ENCODE results near the gene ITPR1. TPM values are rescaled to one million over a fixed set of nuclear protein-coding genes. Genes with fewer than 3 reads are reported as not detected.

ITPR1 gene
- total and polyA plus RNA-seq, 2 experiments from 2014 or later: 17.6 to 28.8 TPM

- H3K9me3 ChIP-seq (ENCODE audit: low read depth): no peaks in the 10 kb centered on the region
- H3K4me3 ChIP-seq: no peak overlapping the region
- H3K36me3 ChIP-seq: no peaks in the 10 kb centered on the region
- TF ChIP-seq, protein P1, sequence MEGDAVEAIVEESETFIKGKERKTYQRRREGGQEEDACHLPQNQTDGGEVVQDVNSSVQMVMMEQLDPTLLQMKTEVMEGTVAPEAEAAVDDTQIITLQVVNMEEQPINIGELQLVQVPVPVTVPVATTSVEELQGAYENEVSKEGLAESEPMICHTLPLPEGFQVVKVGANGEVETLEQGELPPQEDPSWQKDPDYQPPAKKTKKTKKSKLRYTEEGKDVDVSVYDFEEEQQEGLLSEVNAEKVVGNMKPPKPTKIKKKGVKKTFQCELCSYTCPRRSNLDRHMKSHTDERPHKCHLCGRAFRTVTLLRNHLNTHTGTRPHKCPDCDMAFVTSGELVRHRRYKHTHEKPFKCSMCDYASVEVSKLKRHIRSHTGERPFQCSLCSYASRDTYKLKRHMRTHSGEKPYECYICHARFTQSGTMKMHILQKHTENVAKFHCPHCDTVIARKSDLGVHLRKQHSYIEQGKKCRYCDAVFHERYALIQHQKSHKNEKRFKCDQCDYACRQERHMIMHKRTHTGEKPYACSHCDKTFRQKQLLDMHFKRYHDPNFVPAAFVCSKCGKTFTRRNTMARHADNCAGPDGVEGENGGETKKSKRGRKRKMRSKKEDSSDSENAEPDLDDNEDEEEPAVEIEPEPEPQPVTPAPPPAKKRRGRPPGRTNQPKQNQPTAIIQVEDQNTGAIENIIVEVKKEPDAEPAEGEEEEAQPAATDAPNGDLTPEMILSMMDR (IDR thresholded peaks at IDR 0.05; ENCODE audit: low read depth, low read length): no peak
- H3K27me3 ChIP-seq: no peaks in the 10 kb centered on the region
- no peak for DNase-seq (ENCODE audit: low read depth in 1 of 2, low spot score in 1 of 2)
- peaks cover 15% of the 10 kb centered on the region for H3K4me1 ChIP-seq (ENCODE audit: low read depth)
- H3K27ac ChIP-seq: no peak overlapping the region
These were observed 239.8 kb downstream of the ITPR1 start for GRCh38 chr3:4732925-4733324.

- no peak for DNase-seq (ENCODE audit: low read depth in 1 of 2, low spot score in 1 of 2)
- H3K9me3 ChIP-seq (ENCODE audit: low read depth): no peaks in the 10 kb centered on the region
- H3K27me3 ChIP-seq: no peaks in the 10 kb centered on the region
- TF ChIP-seq, protein P1 (IDR thresholded peaks at IDR 0.05; ENCODE audit: low read depth, low read length): no peak
- H3K4me1 ChIP-seq (ENCODE audit: low read depth): peaks cover 14% of the 10 kb centered on the region
- no peaks in the 10 kb centered on the region for H3K36me3 ChIP-seq
- H3K4me3 ChIP-seq: no peak overlapping the region
- H3K27ac ChIP-seq: no peak overlapping the region
These were observed 241.3 kb downstream of the ITPR1 start for GRCh38 chr3:4734454-4734853.

DNA sequence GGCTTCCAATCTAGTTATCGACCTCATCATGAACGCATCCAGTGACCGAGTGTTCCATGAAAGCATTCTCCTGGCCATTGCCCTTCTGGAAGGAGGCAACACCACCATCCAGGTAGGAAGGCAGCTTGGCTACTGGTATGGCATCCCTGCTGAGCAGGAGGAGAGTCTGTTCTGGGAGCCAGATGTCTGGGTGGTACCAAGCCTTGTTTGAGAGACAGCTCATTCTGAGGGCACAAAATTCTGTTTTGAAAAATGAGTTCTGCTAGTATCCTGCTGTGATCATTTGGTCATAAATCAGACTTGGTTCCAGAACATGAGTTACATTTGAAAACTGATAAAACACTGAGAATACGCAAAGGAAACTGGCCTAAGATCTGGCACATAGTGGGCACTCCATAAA is 242.1 kb downstream of the ITPR1 start:
- H3K27me3 ChIP-seq: no peaks in the 10 kb centered on the region
- no peaks in the 10 kb centered on the region for H3K9me3 ChIP-seq (ENCODE audit: low read depth)
- H3K4me1 ChIP-seq (ENCODE audit: low read depth): peaks cover 9% of the 10 kb centered on the region
- H3K27ac ChIP-seq: no peak overlapping the region
- TF ChIP-seq, protein P1 (IDR thresholded peaks at IDR 0.05; ENCODE audit: low read depth, low read length): no peak
- no peaks in the 10 kb centered on the region for H3K36me3 ChIP-seq
- no peak for DNase-seq (ENCODE audit: low read depth in 1 of 2, low spot score in 1 of 2)
- H3K4me3 ChIP-seq: no peak overlapping the region

GRCh38 chr3:4736284-4736861 is 243.2 kb downstream of the ITPR1 start:
- DNase-seq (ENCODE audit: low read depth in 1 of 2, low spot score in 1 of 2): peak in 1 of 2 donors; percentile 63
- Histone ChIP-seq H3K4me3 (no peak overlapping the region), H3K27me3 (no peaks in the 10 kb centered on the region), H3K36me3 (no peaks in the 10 kb centered on the region), H3K4me1 (ENCODE audit: low read depth) (peaks cover 9% of the 10 kb centered on the region), H3K9me3 (ENCODE audit: low read depth) (no peaks in the 10 kb centered on the region), H3K27ac (no peak overlapping the region)
- TF ChIP-seq, protein P1 (IDR thresholded peaks at IDR 0.05; ENCODE audit: low read depth, low read length): no peak

DNA sequence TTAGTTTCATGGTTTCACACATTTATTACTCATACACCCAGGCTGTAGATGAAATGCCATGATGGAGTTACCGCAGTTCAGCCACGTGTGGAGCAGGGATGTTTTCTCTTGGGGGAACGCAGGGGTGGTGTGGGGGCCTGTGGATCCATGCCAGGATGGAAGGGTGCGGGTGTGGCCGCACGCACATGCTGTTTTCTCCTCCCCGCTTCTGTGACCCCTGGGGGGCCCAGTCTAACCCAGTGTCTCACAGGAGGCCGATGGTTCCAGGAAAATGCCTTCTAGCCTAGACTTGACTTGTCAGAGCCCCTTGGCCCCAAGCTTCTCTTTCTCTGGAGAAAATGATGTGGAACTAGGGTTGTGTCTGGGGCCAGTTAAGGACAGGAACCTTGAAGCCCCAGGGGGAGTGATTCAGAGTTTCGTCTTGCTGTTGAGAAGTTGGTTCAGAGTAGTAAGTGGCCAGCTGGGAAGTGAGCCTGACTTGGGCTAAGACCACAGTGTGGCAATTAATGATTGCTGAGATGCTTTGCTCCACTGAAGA is 245.7 kb downstream of the ITPR1 start:
- H3K4me3 ChIP-seq: no peak overlapping the region
- H3K4me1 ChIP-seq (ENCODE audit: low read depth): no peaks in the 10 kb centered on the region
- DNase-seq (ENCODE audit: low read depth in 1 of 2, low spot score in 1 of 2): no peak
- H3K27ac ChIP-seq: no peak overlapping the region
- H3K36me3 ChIP-seq: no peaks in the 10 kb centered on the region
- no peaks in the 10 kb centered on the region for H3K9me3 ChIP-seq (ENCODE audit: low read depth)
- TF ChIP-seq, protein P1 (IDR thresholded peaks at IDR 0.05; ENCODE audit: low read depth, low read length): no peak
- no peaks in the 10 kb centered on the region for H3K27me3 ChIP-seq
